LNCaP clone FGC (cell line): ENCODE results near the gene MCM3.

Experiments
- DNase-seq: peaks from one replicate; pipeline ENCODE4 v3.0.0-alpha.2; 2011; ENCODE audit warnings: low read depth
- H3K4me3 ChIP-seq: 2 replicates; pipeline ENCODE4 v1.5.1; 2011; ENCODE audit warnings: mild to moderate bottlenecking, low read depth, low read length, control low read depth
- TF ChIP-seq, protein P1 (sequence below): IDR thresholded peaks from 2 replicates; pipeline ENCODE4 v1.5.1; 2012; ENCODE audit warnings: mild to moderate bottlenecking; ENCODE audit not compliant: control insufficient read depth, insufficient read depth; ENCODE audit errors: extremely low read depth

MCM3 gene

DNA sequence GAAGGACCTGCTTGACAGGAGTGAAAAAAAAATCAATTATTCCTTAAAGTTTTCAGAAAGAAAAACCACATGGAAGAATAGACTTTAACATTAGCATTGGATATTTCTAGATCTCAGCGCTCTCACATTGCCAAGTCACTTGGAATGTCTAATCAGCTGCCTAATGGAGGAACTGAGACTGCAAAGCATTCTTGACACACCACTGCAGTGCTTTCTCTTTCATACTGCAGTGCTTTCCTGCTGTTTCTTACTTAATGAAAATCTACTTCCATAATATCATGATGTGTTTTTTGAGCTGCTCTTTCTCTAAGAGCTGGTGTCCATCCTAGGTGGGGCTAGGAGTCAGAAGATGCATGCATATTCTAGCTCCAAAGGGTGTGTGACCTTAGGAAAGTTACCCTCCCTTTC is 20.4 kb upstream of the MCM3 start:
- TF ChIP-seq, protein P1, sequence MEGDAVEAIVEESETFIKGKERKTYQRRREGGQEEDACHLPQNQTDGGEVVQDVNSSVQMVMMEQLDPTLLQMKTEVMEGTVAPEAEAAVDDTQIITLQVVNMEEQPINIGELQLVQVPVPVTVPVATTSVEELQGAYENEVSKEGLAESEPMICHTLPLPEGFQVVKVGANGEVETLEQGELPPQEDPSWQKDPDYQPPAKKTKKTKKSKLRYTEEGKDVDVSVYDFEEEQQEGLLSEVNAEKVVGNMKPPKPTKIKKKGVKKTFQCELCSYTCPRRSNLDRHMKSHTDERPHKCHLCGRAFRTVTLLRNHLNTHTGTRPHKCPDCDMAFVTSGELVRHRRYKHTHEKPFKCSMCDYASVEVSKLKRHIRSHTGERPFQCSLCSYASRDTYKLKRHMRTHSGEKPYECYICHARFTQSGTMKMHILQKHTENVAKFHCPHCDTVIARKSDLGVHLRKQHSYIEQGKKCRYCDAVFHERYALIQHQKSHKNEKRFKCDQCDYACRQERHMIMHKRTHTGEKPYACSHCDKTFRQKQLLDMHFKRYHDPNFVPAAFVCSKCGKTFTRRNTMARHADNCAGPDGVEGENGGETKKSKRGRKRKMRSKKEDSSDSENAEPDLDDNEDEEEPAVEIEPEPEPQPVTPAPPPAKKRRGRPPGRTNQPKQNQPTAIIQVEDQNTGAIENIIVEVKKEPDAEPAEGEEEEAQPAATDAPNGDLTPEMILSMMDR, result no peak
- DNase-seq, result no peak
- H3K4me3 ChIP-seq, result no peak overlapping the region

DNA sequence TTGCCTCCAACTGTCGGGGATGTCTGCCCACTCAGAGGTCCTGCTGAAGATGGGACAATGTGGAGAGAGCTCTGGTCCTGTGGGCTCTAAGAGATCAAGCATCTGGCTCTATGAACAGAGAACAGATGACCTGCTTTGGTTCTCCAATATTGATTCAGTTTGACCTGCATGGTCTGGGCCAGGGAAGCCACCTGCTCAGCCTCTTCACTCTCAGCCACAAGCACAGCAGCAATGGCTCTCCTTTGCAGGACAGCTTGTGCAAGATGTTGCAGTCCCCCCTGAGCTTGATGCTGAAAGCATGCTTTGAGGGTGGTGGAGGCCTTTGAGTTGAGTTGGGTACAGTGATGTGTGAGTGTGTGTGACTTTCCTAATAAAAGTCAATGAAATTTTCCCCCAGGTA is 18.6 kb upstream of the MCM3 start:
- TF ChIP-seq, protein P1, result no peak
- DNase-seq, result no peak
- no peak overlapping the region for H3K4me3 ChIP-seq

DNA sequence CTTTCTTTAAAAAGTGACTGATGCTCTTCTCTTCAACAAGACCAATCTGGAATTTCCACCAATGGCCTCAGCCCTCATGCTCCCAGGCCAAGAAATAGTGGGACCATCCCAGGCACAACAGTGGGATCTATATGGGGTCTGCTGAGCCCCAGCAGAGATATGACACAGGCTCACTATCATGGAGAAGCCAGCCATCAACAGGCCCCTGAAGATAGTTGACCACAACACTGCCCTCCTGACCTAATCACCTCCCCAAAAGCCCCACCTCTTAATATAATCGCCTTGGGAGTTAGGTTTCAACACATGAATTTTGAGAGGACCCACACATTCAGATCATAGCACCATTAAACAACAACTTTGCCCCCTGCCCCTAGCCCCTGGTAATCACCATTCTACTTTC is 16.8 kb upstream of the MCM3 start:
- H3K4me3 ChIP-seq, result no peak overlapping the region
- TF ChIP-seq, protein P1, result no peak
- no peak for DNase-seq

DNA sequence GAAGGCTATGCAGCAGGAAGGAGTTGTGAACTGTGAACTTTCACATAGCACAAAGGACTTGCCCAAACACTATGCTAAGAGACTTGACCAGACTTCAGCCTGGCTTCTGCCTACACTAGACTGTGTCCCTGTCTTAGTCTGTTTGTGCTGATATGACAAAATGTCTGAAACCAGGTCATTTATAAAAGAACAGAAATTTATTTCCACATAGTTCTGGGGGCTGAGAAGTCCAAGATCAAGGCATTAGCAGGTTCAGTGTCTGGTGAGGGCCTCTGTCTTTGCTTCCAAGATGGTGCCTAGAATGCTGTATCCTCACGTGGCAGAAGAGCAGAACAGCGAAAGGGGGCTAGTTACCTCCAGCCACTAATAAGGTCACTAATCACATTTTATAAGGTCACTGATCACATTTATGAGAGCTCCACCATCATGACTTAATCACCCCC is 16.0 kb upstream of the MCM3 start:
- TF ChIP-seq, protein P1, result no peak
- no peak for DNase-seq
- no peak overlapping the region for H3K4me3 ChIP-seq

DNA sequence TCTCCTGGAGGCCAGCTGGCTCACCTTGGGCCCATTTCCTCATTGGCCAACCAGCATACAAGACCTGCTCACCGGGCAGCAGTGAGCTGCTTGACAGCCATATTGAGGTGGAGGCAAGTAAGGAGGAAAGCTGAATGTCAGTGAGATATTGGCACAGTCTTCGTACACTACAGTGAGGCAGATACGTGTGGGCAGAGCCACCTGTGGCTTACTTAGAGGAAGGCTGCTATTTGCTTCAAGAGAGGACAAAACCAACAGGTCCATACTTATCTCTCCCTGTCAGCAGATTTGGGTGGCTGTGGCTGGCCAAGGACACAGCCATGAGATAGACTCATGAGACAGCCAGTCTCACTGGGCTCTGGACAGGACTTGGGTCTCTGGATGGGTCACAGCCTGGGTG is 15.1 kb upstream of the MCM3 start:
- TF ChIP-seq, protein P1, result no peak
- no peak overlapping the region for H3K4me3 ChIP-seq
- DNase-seq, result no peak

DNA sequence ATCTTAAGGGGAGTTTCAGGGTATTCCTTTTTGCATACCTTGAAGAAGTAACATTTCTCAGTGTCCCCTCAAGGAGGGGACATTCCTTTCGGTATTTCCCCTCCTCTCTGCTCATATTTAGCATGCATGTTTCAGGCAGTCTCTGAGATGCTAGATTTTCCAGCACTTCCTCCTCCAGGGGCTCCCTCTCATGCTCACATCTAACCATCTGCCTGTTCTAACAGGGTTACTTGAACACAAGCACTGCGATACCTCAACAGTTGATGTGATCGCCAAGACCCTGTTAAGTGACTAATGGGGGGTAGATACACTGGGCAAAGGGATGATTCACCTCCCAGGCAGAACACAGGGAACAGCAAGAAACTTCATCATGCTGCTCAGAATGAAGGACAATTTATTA is 12.9 kb upstream of the MCM3 start:
- TF ChIP-seq, protein P1, result no peak
- no peak for DNase-seq
- no peak overlapping the region for H3K4me3 ChIP-seq

DNA sequence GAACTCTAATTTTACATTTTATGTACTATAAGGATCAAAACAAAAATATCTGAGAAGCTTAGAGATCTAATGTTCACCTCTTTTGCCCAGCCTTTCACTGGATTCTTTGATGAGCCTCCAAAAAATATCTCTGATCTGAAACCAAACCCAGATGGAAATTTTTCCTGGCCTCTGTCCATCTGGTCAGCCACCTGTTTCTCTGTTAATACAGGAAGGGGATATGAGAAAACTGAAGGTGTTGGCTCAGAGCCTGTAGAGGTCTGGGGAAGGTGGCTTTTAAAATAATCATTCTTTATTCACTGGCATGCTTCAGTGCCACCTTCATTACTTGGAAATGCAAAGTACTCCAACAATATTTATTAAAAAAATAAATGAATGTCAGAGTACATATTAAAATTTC is 8.5 kb upstream of the MCM3 start:
- TF ChIP-seq, protein P1, result no peak
- no peak for DNase-seq
- no peak overlapping the region for H3K4me3 ChIP-seq
